ENCODE data around the gene EYA3. TPM values are rescaled to one million over a fixed set of nuclear protein-coding genes. Genes with fewer than 3 reads are reported as not detected.

The EYA3 gene
- total RNA-seq, 4 donors from 2014 or later = 13.8 to 21.9 (median 15.8) TPM

DNA sequence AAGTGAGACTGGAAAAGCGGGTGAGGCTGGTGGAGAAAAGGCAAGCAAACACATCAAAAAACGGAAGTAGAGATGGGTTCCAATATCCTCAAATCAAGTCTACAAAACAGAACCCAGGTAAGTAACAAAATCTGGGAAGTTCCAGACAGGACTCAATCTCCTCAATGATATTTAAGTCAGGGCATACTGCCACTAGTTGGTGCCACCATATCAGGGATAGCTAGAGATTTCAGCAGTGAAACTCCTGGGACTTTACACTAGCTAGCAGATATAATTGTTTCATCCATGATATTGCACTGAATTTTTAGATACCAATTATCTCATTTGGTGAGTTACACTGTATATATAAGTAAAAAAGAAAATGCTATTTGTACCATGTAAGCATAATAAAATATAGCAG is 52.0 kb downstream of the EYA3 start:
- H3K36me3 ChIP-seq = peaks cover 0 to 64% (median 4%) of the 10 kb centered on the region in 3 donors
- DNase-seq = no peak
- no peaks in the 10 kb centered on the region for H3K9me3 ChIP-seq

GRCh38 chr1:28035420-28035819 is 53.0 kb downstream of the EYA3 start:
- H3K27me3 ChIP-seq = no peaks in the 10 kb centered on the region
- no peak overlapping the region for H3K27ac ChIP-seq
- intact Hi-C loops (cut with DNase I) = no loop called here
- H3K4me3 ChIP-seq = no peak overlapping the region
- TF ChIP-seq, protein P1, sequence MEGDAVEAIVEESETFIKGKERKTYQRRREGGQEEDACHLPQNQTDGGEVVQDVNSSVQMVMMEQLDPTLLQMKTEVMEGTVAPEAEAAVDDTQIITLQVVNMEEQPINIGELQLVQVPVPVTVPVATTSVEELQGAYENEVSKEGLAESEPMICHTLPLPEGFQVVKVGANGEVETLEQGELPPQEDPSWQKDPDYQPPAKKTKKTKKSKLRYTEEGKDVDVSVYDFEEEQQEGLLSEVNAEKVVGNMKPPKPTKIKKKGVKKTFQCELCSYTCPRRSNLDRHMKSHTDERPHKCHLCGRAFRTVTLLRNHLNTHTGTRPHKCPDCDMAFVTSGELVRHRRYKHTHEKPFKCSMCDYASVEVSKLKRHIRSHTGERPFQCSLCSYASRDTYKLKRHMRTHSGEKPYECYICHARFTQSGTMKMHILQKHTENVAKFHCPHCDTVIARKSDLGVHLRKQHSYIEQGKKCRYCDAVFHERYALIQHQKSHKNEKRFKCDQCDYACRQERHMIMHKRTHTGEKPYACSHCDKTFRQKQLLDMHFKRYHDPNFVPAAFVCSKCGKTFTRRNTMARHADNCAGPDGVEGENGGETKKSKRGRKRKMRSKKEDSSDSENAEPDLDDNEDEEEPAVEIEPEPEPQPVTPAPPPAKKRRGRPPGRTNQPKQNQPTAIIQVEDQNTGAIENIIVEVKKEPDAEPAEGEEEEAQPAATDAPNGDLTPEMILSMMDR (IDR thresholded peaks at IDR 0.05) = no peak
- no peak for TF ChIP-seq POLR2A (IDR thresholded peaks at IDR 0.05)
- no peak for DNase-seq
- peaks cover 0 to 15% (median 0%) of the 10 kb centered on the region in 3 donors for H3K4me1 ChIP-seq
- WGBS, 2 donors = 76 to 82% methylated on average over 4 of the region's 4 CpGs
- H3K9me3 ChIP-seq = no peaks in the 10 kb centered on the region
- H3K36me3 ChIP-seq = peaks cover 0 to 58% (median 0%) of the 10 kb centered on the region in 3 donors

More for the DNA sequence above, 52.0 kb downstream of the EYA3 start:
- Histone ChIP-seq H3K27me3 (no peaks in the 10 kb centered on the region), H3K4me3 (no peak overlapping the region), H3K4me1 (peaks cover 0 to 15% (median 0%) of the 10 kb centered on the region in 3 donors), H3K27ac (peak overlapping the region in 1 of 4 donors; percentile 58)
- 89 to 91% methylated on average over 2 of the region's 2 CpGs for WGBS, 2 donors
- TF ChIP-seq POLR2A (IDR thresholded peaks at IDR 0.05) = no peak
- TF ChIP-seq, protein P1 (IDR thresholded peaks at IDR 0.05) = peak in 1 of 6 experiments; percentile 28
- intact Hi-C loops (cut with DNase I) = no loop called here

DNA sequence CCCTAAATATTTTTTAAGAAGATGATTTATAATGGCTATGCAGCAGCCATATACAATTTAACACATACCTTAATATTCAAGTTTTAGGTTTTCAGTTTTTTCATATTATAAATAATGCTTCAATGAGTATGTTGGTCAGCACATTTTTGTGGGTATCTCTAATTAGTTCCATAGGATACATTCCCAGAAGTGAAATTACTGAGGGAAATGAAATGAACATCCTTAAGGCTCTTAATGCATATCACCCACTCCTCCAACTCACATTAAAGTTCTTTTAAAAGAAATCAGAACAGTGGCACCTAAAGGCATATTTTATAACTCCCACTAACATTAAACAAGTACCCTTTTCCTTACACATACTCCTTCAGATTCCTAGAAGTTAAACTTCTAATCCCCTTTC is 56.1 kb downstream of the EYA3 start:
- Histone ChIP-seq H3K4me3 (no peak overlapping the region), H3K4me1 (peaks cover 0 to 7% (median 0%) of the 10 kb centered on the region in 3 donors), H3K9me3 (no peaks in the 10 kb centered on the region), H3K27ac (no peak overlapping the region), H3K36me3 (peaks cover 0 to 30% (median 0%) of the 10 kb centered on the region in 3 donors), H3K27me3 (no peaks in the 10 kb centered on the region)
- intact Hi-C loops (cut with DNase I) = no loop called here
- TF ChIP-seq POLR2A (IDR thresholded peaks at IDR 0.05) = no peak
- TF ChIP-seq, protein P1 (IDR thresholded peaks at IDR 0.05) = no peak
- DNase-seq = no peak

DNA sequence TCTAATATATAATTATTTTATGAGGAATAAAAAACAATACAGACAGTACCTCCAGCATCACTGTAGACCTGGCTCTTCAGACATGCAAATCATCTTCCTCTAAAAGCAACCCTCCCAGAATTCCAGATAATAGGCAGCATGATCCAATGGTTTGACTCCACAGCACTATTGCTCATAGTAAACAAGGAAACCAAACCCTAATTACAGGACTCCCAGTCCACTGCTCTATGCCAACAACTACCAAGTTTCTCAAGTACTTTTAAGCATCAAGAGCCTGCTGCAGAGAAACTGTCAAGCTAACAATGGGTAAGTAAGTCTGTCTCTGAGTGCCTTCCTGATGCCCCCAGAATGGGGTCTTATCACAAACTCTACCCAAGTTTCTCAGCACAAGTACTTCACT is 57.2 kb downstream of the EYA3 start:
- Histone ChIP-seq H3K9me3 (no peaks in the 10 kb centered on the region), H3K27me3 (no peaks in the 10 kb centered on the region), H3K36me3 (peaks cover 0 to 41% (median 0%) of the 10 kb centered on the region in 3 donors), H3K4me3 (no peak overlapping the region), H3K27ac (no peak overlapping the region), H3K4me1 (no peaks in the 10 kb centered on the region)
- intact Hi-C loops (cut with DNase I) = no loop called here
- TF ChIP-seq, protein P1 (IDR thresholded peaks at IDR 0.05) = no peak
- TF ChIP-seq POLR2A (IDR thresholded peaks at IDR 0.05) = no peak
- DNase-seq = no peak

- TF ChIP-seq POLR2A (IDR thresholded peaks at IDR 0.05) = no peak
- TF ChIP-seq, protein P1 (IDR thresholded peaks at IDR 0.05) = no peak
- Histone ChIP-seq H3K4me1 (no peaks in the 10 kb centered on the region), H3K9me3 (no peaks in the 10 kb centered on the region), H3K4me3 (no peak overlapping the region), H3K27me3 (no peaks in the 10 kb centered on the region), H3K27ac (no peak overlapping the region), H3K36me3 (peaks cover 0 to 46% (median 0%) of the 10 kb centered on the region in 3 donors)
- 81 to 90% methylated on average over 3 of the region's 3 CpGs for WGBS, 2 donors
- intact Hi-C loops (cut with DNase I) = no loop called here
- no peak for DNase-seq
Observed at GRCh38 chr1:28028873-28029654, 59.3 kb downstream of the EYA3 start.

Data from esophagus squamous epithelium (tissue), 5 donors.